A549 (cell line): ENCODE results near the gene ZDHHC17.

Source experiments
- EP300 ChIP-seq, 2 experiments: fragments of >200 bp; sonication (Bioruptor Twin); formaldehyde crosslinking; IDR thresholded peaks; 2 replicates in 1 of 2; 3 replicates in 1 of 2; pipeline ENCODE4 v1.6.1; 2016 to 2017
- FOSL2 ChIP-seq, 2 experiments: fragments of 450-650 bp in 1 of 2; fragments of >200 bp in 1 of 2; sonication (Bioruptor Twin) in 1 of 2; formaldehyde crosslinking; IDR thresholded peaks; 2 replicates each; pipeline versions ENCODE4 v1.5.0 to v1.6.1; 2016 to 2020; ENCODE audit warnings: mild to moderate bottlenecking in 1 of 2, moderate library complexity in 1 of 2
- HMGXB4 ChIP-seq: fragments of 250-450 bp; sonication (Bioruptor Pico); IDR thresholded peaks from 2 replicates; pipeline ENCODE4 v1.5.0; 2021; ENCODE audit warnings: mild to moderate bottlenecking, moderate library complexity, borderline replicate concordance
- MAFK ChIP-seq: fragments of 450-650 bp; IDR thresholded peaks from 2 replicates; pipeline ENCODE4 v1.6.1; 2014; ENCODE audit not compliant: partially characterized antibody
- MYC ChIP-seq: IDR thresholded peaks from 2 replicates; pipeline ENCODE4 v1.6.1; 2012; ENCODE audit warnings: mild to moderate bottlenecking, inconsistent platforms, low read length, improper control_type of control experiment, borderline replicate concordance
- NFE2L2 ChIP-seq: fragments of 150-350 bp; conservative IDR thresholded peaks from 2 replicates; pipeline ENCODE4 v1.6.1; 2014; ENCODE audit warnings: low read length
- POLR2A ChIP-seq: IDR thresholded peaks from 2 replicates; pipeline ENCODE4 v1.6.1; 2012; ENCODE audit warnings: mild to moderate bottlenecking, low read length
- RAD21 ChIP-seq, 2 experiments: fragments of >200 bp in 1 of 2; sonication (Bioruptor Twin) in 1 of 2; formaldehyde crosslinking in 1 of 2; IDR thresholded peaks in 1 of 2; conservative IDR thresholded peaks in 1 of 2; 2 replicates in 1 of 2; 3 replicates in 1 of 2; pipeline ENCODE4 v1.6.1; 2012 to 2018; ENCODE audit warnings: inconsistent platforms in 1 of 2
- SMC3 ChIP-seq: fragments of >200 bp; sonication (Bioruptor Twin); formaldehyde crosslinking; IDR thresholded peaks from 3 replicates; pipeline ENCODE4 v1.6.1; 2018; ENCODE audit warnings: inconsistent platforms
- TF ChIP-seq, protein P1 (sequence below): fragments of >200 bp; sonication (Bioruptor Twin); formaldehyde crosslinking; IDR thresholded peaks from 3 replicates; pipeline ENCODE4 v1.6.1; 2016
- TF ChIP-seq, protein P2 (sequence below): fragments of >200 bp; sonication (Bioruptor Twin); formaldehyde crosslinking; IDR thresholded peaks from 3 replicates; pipeline ENCODE4 v1.5.1; 2016
- TF ChIP-seq, protein P3 (sequence below): IDR thresholded peaks from 2 replicates; pipeline ENCODE4 v1.6.1; 2012; ENCODE audit warnings: low read depth, borderline replicate concordance

GRCh38 chr12:76766161-76766560 is 2.2 kb downstream of the ZDHHC17 start:
- TF ChIP-seq, protein P1, sequence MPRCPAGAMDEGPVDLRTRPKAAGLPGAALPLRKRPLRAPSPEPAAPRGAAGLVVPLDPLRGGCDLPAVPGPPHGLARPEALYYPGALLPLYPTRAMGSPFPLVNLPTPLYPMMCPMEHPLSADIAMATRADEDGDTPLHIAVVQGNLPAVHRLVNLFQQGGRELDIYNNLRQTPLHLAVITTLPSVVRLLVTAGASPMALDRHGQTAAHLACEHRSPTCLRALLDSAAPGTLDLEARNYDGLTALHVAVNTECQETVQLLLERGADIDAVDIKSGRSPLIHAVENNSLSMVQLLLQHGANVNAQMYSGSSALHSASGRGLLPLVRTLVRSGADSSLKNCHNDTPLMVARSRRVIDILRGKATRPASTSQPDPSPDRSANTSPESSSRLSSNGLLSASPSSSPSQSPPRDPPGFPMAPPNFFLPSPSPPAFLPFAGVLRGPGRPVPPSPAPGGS: no peak
- TF ChIP-seq SMC3 (no peak), MYC (no peak), FOSL2 (IDR thresholded peaks at IDR 0.05) (no peak), FOSL2 (CRISPR knock-in tag; IDR thresholded peaks at IDR 0.05) (no peak), POLR2A (no peak), EP300 (IDR thresholded peaks at IDR 0.05) (no peak), RAD21 (conservative IDR thresholded peaks at IDR 0.05 in 1 of 2, IDR thresholded peaks at IDR 0.05 in 1 of 2) (no peak), NFE2L2 (no peak), HMGXB4 (CRISPR knock-in tag) (no peak), MAFK (no peak)
- TF ChIP-seq, protein P2, sequence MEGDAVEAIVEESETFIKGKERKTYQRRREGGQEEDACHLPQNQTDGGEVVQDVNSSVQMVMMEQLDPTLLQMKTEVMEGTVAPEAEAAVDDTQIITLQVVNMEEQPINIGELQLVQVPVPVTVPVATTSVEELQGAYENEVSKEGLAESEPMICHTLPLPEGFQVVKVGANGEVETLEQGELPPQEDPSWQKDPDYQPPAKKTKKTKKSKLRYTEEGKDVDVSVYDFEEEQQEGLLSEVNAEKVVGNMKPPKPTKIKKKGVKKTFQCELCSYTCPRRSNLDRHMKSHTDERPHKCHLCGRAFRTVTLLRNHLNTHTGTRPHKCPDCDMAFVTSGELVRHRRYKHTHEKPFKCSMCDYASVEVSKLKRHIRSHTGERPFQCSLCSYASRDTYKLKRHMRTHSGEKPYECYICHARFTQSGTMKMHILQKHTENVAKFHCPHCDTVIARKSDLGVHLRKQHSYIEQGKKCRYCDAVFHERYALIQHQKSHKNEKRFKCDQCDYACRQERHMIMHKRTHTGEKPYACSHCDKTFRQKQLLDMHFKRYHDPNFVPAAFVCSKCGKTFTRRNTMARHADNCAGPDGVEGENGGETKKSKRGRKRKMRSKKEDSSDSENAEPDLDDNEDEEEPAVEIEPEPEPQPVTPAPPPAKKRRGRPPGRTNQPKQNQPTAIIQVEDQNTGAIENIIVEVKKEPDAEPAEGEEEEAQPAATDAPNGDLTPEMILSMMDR: no peak
- TF ChIP-seq, protein P3, sequence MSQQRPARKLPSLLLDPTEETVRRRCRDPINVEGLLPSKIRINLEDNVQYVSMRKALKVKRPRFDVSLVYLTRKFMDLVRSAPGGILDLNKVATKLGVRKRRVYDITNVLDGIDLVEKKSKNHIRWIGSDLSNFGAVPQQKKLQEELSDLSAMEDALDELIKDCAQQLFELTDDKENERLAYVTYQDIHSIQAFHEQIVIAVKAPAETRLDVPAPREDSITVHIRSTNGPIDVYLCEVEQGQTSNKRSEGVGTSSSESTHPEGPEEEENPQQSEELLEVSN: no peak
